Measurements from ENCODE around the gene DLGAP1. TPM values are rescaled to one million over a fixed set of nuclear protein-coding genes. Genes with fewer than 3 reads are reported as not detected.

The DLGAP1 gene
- total RNA-seq, 1 donor from 2014 or later: 80.2 TPM

GRCh38 chr18:3525870-3526420 lies 929.2 kb downstream of the DLGAP1 start:
- peak; percentile 54 for DNase-seq

GRCh38 chr18:3524706-3525105 lies 930.4 kb downstream of the DLGAP1 start:
- DNase-seq: no peak

- DNase-seq: no peak
Observed at GRCh38 chr18:3520230-3521085, 934.6 kb downstream of the DLGAP1 start.

GRCh38 chr18:3514312-3515216 lies 940.5 kb downstream of the DLGAP1 start:
- no peak for DNase-seq

- no peak for DNase-seq
Observed at GRCh38 chr18:3513481-3513880, 941.6 kb downstream of the DLGAP1 start.

GRCh38 chr18:3511980-3512379 lies 943.1 kb downstream of the DLGAP1 start:
- DNase-seq: no peak

GRCh38 chr18:3510896-3511295 lies 944.2 kb downstream of the DLGAP1 start:
- DNase-seq: no peak

- DNase-seq: no peak
Observed at GRCh38 chr18:3510024-3510423, 945.1 kb downstream of the DLGAP1 start.

- DNase-seq: no peak
Observed at GRCh38 chr18:3508576-3509549, 946.2 kb downstream of the DLGAP1 start.

GRCh38 chr18:3504637-3505036 lies 950.5 kb downstream of the DLGAP1 start:
- DNase-seq: no peak

GRCh38 chr18:3502650-3503049 lies 952.5 kb downstream of the DLGAP1 start:
- no peak for DNase-seq

- DNase-seq: no peak
Observed at GRCh38 chr18:3500016-3500415, 955.1 kb downstream of the DLGAP1 start.

GRCh38 chr18:3499501-3499900 lies 955.6 kb downstream of the DLGAP1 start:
- no peak for DNase-seq

- no peak for DNase-seq
Observed at GRCh38 chr18:3498698-3499471, 956.2 kb downstream of the DLGAP1 start.

- no peak for DNase-seq
Observed at GRCh38 chr18:3495691-3496430, 959.2 kb downstream of the DLGAP1 start.

GRCh38 chr18:3494569-3494968 lies 960.5 kb downstream of the DLGAP1 start:
- DNase-seq: no peak

- DNase-seq: no peak
Observed at GRCh38 chr18:3494245-3494526, 960.9 kb downstream of the DLGAP1 start.

- no peak for DNase-seq
Observed at GRCh38 chr18:3493501-3494244, 961.4 kb downstream of the DLGAP1 start.

GRCh38 chr18:3492721-3493120 lies 962.4 kb downstream of the DLGAP1 start:
- no peak for DNase-seq

All from occipital lobe (tissue), 2 donors.